Measurements from ENCODE around the gene OR4D2.

- TF ChIP-seq CTCF (IDR thresholded peaks at IDR 0.05) (no peak), EZH2phosphoT487 (IDR thresholded peaks at IDR 0.05) (no peak)
These were observed 19.8 kb downstream of the OR4D2 start for GRCh38 chr17:58186591-58186990.

All from neural progenitor cell (in vitro differentiated cells).